GM18873 (cell line): ENCODE measurements around the gene OPCML.

Source experiments
- ATAC-seq: cut with Tn5 transposase; IDR thresholded peaks from one replicate; pipeline ENCODE4 v1.9.1; 2021; ENCODE audit warnings: mild to moderate bottlenecking, moderate library complexity, moderate number of reproducible peaks; ENCODE audit not compliant: unreplicated experiment, low FRiP score

Gene OPCML

GRCh38 chr11:133418218-133418617, 114.1 kb downstream of the OPCML start:
- ATAC-seq, result no peak

- ATAC-seq, result no peak
Measured at GRCh38 chr11:133414506-133414905, 117.8 kb downstream of the OPCML start.

GRCh38 chr11:133413703-133414102, 118.6 kb downstream of the OPCML start:
- no peak for ATAC-seq

- no peak for ATAC-seq
Measured at GRCh38 chr11:133409799-133410198, 122.5 kb downstream of the OPCML start.

- no peak for ATAC-seq
Measured at GRCh38 chr11:133408936-133409335, 123.4 kb downstream of the OPCML start.

- ATAC-seq, result no peak
Measured at GRCh38 chr11:133408402-133408801, 123.9 kb downstream of the OPCML start.

- no peak for ATAC-seq
Measured at GRCh38 chr11:133406489-133406888, 125.8 kb downstream of the OPCML start.

- ATAC-seq, result no peak
Measured at GRCh38 chr11:133403900-133404299, 128.4 kb downstream of the OPCML start.

- ATAC-seq, result no peak
Measured at GRCh38 chr11:133402551-133402950, 129.8 kb downstream of the OPCML start.

- ATAC-seq, result no peak
Measured at GRCh38 chr11:133399855-133400625, 132.3 kb downstream of the OPCML start.

GRCh38 chr11:133399294-133399693, 133.0 kb downstream of the OPCML start:
- no peak for ATAC-seq

- ATAC-seq, result no peak
Measured at GRCh38 chr11:133390803-133391202, 141.5 kb downstream of the OPCML start.

- ATAC-seq, result no peak
Measured at GRCh38 chr11:133388975-133389568, 143.2 kb downstream of the OPCML start.

- ATAC-seq, result no peak
Measured at GRCh38 chr11:133388260-133388659, 144.0 kb downstream of the OPCML start.

- no peak for ATAC-seq
Measured at GRCh38 chr11:133386852-133387251, 145.4 kb downstream of the OPCML start.

GRCh38 chr11:133386262-133386661, 146.0 kb downstream of the OPCML start:
- ATAC-seq, result no peak

GRCh38 chr11:133385781-133386180, 146.5 kb downstream of the OPCML start:
- no peak for ATAC-seq

- no peak for ATAC-seq
Measured at GRCh38 chr11:133384731-133385130, 147.6 kb downstream of the OPCML start.

GRCh38 chr11:133383689-133384088, 148.6 kb downstream of the OPCML start:
- no peak for ATAC-seq

- no peak for ATAC-seq
Measured at GRCh38 chr11:133383201-133383600, 149.1 kb downstream of the OPCML start.

GRCh38 chr11:133382131-133382812, 150.0 kb downstream of the OPCML start:
- no peak for ATAC-seq

- no peak for ATAC-seq
Measured at GRCh38 chr11:133381761-133382130, 150.6 kb downstream of the OPCML start.
